Immature natural killer cell (primary cell): ENCODE results near the gene OLFM1. TPM values are rescaled to one million over a fixed set of nuclear protein-coding genes. Genes with fewer than 3 reads are reported as not detected.
"Not testable (repeated sequence)": the region's sequence is repeated elsewhere in the genome, so short reads cannot be mapped to it uniquely, and the experiment has no call there.

Experiments used
- DNase-seq, 3 donors: peaks; one replicate each; pipeline ENCODE4 v3.0.0; 2022; ENCODE audit warnings: mixed read lengths in 1 of 3
- H3K27ac Mint-ChIP-seq, 6 donors: one replicate each; pipeline ENCODE4 v1.8.0; 2020; ENCODE audit warnings: mixed read lengths in 6 of 6, mild to moderate bottlenecking in 5 of 6, inconsistent platforms in 4 of 6, moderate library complexity in 3 of 6
- H3K27me3 Mint-ChIP-seq, 3 donors: one replicate each; pipeline ENCODE4 v1.8.0; 2020 to 2021; ENCODE audit warnings: low read depth in 3 of 3, mild to moderate bottlenecking in 3 of 3, mixed read lengths in 3 of 3, moderate library complexity in 3 of 3, inconsistent platforms in 1 of 3
- H3K36me3 Mint-ChIP-seq, 3 donors: one replicate each; pipeline ENCODE4 v1.8.0; 2020; ENCODE audit warnings: mixed read lengths in 3 of 3, inconsistent platforms in 2 of 3, mild to moderate bottlenecking in 2 of 3
- H3K4me1 Mint-ChIP-seq, 2 donors: one replicate each; pipeline ENCODE4 v1.8.0; 2020; ENCODE audit warnings: inconsistent platforms in 2 of 2, mild to moderate bottlenecking in 2 of 2, mixed read lengths in 2 of 2, moderate library complexity in 1 of 2
- H3K4me3 Mint-ChIP-seq, 5 donors: one replicate each; pipeline ENCODE4 v1.8.0; 2020; ENCODE audit warnings: mild to moderate bottlenecking in 5 of 5, mixed read lengths in 5 of 5, inconsistent platforms in 3 of 5, moderate library complexity in 3 of 5
- H3K9me3 Mint-ChIP-seq, 6 donors: one replicate each; pipeline ENCODE4 v1.8.0; 2020; ENCODE audit warnings: mild to moderate bottlenecking in 6 of 6, mixed read lengths in 6 of 6, inconsistent platforms in 4 of 6, moderate library complexity in 3 of 6
- polyA plus RNA-seq, 3 donors: library from polyadenylated mRNA; unstranded; fragments of 300-500 nt; fragmentation: Illumina TruSeq; gene quantifications; one replicate each; pipeline ENCODE4 v1.2.3, GENCODE V29; 2021

OLFM1 gene
- polyA plus RNA-seq, 3 donors from 2014 or later = not detected

DNA sequence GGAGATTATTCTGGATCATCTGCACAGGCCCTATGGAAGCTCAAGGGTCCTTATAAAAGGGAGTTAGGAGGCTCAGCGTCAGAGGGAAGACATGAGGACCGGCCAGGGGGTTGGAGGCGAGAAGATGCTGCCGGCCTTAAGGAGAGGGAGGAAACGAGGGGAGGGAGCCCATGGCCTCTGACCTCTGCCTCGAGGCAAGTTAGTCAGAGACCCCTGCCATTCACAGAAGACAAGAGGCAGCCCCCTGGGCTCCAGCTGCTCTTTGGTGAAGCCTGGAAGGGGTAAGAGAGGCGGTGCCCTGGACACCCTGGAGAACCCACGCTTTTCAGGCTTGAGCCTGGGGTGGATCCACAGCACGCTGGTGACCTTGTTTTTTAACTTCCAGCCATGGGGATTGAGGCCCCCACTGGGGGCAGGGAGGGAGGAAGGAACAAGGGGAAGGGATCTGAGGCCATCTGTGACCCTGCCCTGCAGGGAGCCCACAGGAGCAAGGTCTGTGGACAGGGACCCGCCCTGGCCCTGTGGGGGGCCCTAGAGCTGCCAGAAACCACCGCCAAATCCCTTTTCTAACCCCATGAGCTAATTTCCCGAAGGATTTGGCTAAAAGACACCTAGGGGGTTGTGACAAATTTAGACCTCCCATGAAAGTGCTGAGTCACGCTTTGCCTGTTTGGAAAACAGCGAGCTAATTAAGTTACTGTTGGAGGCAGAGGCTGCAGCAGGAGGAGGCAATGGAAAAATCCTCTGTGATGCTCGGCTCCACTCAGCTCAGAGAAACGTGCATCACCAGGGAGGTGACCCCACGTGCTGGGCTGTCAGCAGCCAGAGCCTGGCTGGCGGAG is 49.7 kb downstream of the OLFM1 start:
- Mint-ChIP-seq H3K27me3 (peaks cover 0 to 4% (median 2%) of the 10 kb centered on the region in 3 donors), H3K4me3 (no peak overlapping the region), H3K36me3 (no peaks in the 10 kb centered on the region), H3K27ac (no peak overlapping the region), H3K9me3 (peaks cover 0 to 2% (median 0%) of the 10 kb centered on the region in 6 donors), H3K4me1 (no peaks in the 10 kb centered on the region)
- DNase-seq = no peak

DNA sequence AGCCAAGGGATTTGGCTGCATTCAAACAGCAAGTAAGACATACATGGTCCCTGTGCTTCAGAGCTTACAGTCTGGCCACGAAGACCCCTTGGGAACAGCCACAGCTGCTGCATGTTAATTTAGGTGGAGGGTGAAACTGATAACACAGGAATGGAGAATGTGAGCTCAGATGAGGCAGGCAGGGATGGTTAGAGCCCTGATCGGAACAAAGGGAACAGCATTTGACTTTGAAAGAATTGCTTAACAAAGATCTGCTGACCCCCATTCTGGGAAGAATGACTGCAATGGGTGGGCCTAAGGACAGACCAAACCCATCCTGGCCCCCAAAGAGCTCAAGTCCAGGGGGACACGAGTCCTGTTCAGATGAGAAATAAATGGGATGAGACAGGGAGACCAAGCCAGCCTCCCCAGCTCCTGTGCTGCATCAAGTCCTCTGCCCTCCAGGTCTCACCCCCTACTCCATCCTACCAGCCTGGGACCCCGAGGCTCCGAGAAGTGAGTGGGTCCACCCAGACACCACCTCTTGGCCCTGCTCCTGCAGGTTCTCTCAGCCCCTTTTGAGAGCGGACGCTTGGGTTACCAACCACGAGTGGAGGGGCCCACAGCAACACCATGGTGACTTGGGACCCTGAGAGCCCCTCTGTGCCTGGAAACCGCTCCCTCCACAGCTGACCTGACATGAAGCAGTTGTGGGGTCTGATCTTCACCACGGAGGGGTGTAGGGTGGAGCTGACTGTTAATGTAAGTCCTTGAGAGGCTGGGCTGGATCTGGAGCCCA is 50.8 kb downstream of the OLFM1 start:
- H3K4me3 Mint-ChIP-seq = no peak overlapping the region
- no peak for DNase-seq
- H3K36me3 Mint-ChIP-seq = no peaks in the 10 kb centered on the region
- H3K27me3 Mint-ChIP-seq = peaks cover 0 to 4% (median 2%) of the 10 kb centered on the region in 3 donors
- peaks cover 0 to 2% (median 0%) of the 10 kb centered on the region in 6 donors for H3K9me3 Mint-ChIP-seq
- no peak overlapping the region for H3K27ac Mint-ChIP-seq
- H3K4me1 Mint-ChIP-seq = no peaks in the 10 kb centered on the region

GRCh38 chr9:135139366-135139959 is 52.0 kb downstream of the OLFM1 start:
- no peak overlapping the region for H3K4me3 Mint-ChIP-seq
- no peaks in the 10 kb centered on the region for H3K4me1 Mint-ChIP-seq
- H3K36me3 Mint-ChIP-seq = no peaks in the 10 kb centered on the region

GRCh38 chr9:135141183-135141774 is 53.8 kb downstream of the OLFM1 start:
- peaks cover 0 to 2% (median 0%) of the 10 kb centered on the region in 6 donors for H3K9me3 Mint-ChIP-seq
- H3K4me3 Mint-ChIP-seq = no peak overlapping the region
- H3K27ac Mint-ChIP-seq = no peak overlapping the region
- H3K36me3 Mint-ChIP-seq = no peaks in the 10 kb centered on the region
- DNase-seq = no peak
- no peaks in the 10 kb centered on the region for H3K4me1 Mint-ChIP-seq
- peaks cover 0 to 2% (median 2%) of the 10 kb centered on the region in 3 donors for H3K27me3 Mint-ChIP-seq

More at GRCh38 chr9:135139366-135139959, 52.0 kb downstream of the OLFM1 start:
- peaks cover 0 to 4% (median 2%) of the 10 kb centered on the region in 3 donors for H3K27me3 Mint-ChIP-seq
- H3K9me3 Mint-ChIP-seq = peaks cover 0 to 2% (median 0%) of the 10 kb centered on the region in 6 donors
- no peak overlapping the region for H3K27ac Mint-ChIP-seq
- DNase-seq = no peak

GRCh38 chr9:135144581-135145170 is 57.2 kb downstream of the OLFM1 start:
- Mint-ChIP-seq H3K9me3 (peaks cover 0 to 2% (median 0%) of the 10 kb centered on the region in 6 donors), H3K36me3 (no peaks in the 10 kb centered on the region), H3K27ac (no peak overlapping the region), H3K27me3 (peaks cover 0 to 2% (median 2%) of the 10 kb centered on the region in 3 donors), H3K4me1 (no peaks in the 10 kb centered on the region), H3K4me3 (no peak overlapping the region)
- DNase-seq = no peak

DNA sequence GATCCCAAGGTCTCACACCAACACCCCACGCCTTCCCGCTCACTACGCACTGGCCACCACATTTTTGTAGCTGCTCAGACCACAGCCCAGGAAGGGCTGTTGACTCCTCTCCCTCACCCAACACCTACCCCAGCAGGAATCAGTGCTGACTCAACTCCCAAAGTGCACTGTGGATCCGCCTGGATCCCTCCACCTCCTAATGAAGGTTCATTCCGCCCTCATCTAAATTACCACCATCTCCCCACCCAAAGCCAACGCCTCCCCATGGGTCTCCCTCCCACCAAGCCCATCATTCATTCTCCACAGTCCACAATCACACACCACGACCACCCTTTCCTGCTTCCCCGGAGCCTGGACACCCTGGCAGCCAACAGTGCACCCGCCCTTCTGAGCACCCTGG is 57.8 kb downstream of the OLFM1 start:
- Mint-ChIP-seq H3K4me1 (no peaks in the 10 kb centered on the region), H3K4me3 (no peak overlapping the region), H3K9me3 (peaks cover 0 to 2% (median 0%) of the 10 kb centered on the region in 6 donors), H3K36me3 (no peaks in the 10 kb centered on the region), H3K27ac (no peak overlapping the region), H3K27me3 (peaks cover 0 to 2% (median 2%) of the 10 kb centered on the region in 3 donors)
- DNase-seq = no peak

GRCh38 chr9:135146241-135146640 is 58.8 kb downstream of the OLFM1 start:
- no peak for DNase-seq
- no peak overlapping the region for H3K27ac Mint-ChIP-seq
- no peaks in the 10 kb centered on the region for H3K4me1 Mint-ChIP-seq
- H3K4me3 Mint-ChIP-seq = no peak overlapping the region
- H3K9me3 Mint-ChIP-seq = no peaks in the 10 kb centered on the region
- peaks cover 2% of the 10 kb centered on the region in 3 donors for H3K27me3 Mint-ChIP-seq
- no peaks in the 10 kb centered on the region for H3K36me3 Mint-ChIP-seq

GRCh38 chr9:135146766-135147473 is 59.5 kb downstream of the OLFM1 start:
- H3K4me3 Mint-ChIP-seq = no peak overlapping the region
- H3K4me1 Mint-ChIP-seq = no peaks in the 10 kb centered on the region
- H3K27me3 Mint-ChIP-seq = peaks cover 2 to 5% (median 2%) of the 10 kb centered on the region in 3 donors
- H3K9me3 Mint-ChIP-seq = no peaks in the 10 kb centered on the region
- no peaks in the 10 kb centered on the region for H3K36me3 Mint-ChIP-seq
- H3K27ac Mint-ChIP-seq = no peak overlapping the region
- no peak for DNase-seq

- DNase-seq = no peak
- peaks cover 2 to 5% (median 2%) of the 10 kb centered on the region in 3 donors for H3K27me3 Mint-ChIP-seq
- H3K27ac Mint-ChIP-seq = no peak overlapping the region
- H3K4me1 Mint-ChIP-seq = no peaks in the 10 kb centered on the region
- H3K9me3 Mint-ChIP-seq = no peaks in the 10 kb centered on the region
- no peak overlapping the region for H3K4me3 Mint-ChIP-seq
- H3K36me3 Mint-ChIP-seq = no peaks in the 10 kb centered on the region
These were observed 60.0 kb downstream of the OLFM1 start for GRCh38 chr9:135147474-135147805.

DNA sequence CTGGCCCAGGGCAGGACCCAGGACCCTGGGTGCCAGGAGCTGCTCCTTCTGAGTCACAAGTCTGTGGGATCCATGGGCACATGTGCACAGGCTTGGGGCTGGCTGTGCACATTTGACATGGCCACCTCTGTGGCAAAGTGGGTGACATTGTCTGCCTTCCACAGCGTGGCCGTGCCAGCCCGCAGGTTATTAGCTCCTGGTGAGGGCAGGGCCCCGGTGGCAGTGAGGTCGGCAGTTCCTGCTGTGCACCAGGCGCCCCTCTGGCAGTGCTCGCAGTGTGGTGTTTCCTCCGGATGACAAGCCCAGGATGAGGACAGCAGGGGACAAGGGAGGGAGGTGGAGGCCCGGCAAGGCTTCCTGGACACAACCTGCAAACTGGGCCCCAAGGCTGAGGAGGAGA is 60.5 kb downstream of the OLFM1 start:
- H3K27ac Mint-ChIP-seq = no peak overlapping the region
- H3K36me3 Mint-ChIP-seq = no peaks in the 10 kb centered on the region
- no peaks in the 10 kb centered on the region for H3K9me3 Mint-ChIP-seq
- H3K27me3 Mint-ChIP-seq = peaks cover 2 to 5% (median 2%) of the 10 kb centered on the region in 3 donors
- H3K4me3 Mint-ChIP-seq = no peak overlapping the region
- H3K4me1 Mint-ChIP-seq = no peaks in the 10 kb centered on the region
- DNase-seq = no peak

DNA sequence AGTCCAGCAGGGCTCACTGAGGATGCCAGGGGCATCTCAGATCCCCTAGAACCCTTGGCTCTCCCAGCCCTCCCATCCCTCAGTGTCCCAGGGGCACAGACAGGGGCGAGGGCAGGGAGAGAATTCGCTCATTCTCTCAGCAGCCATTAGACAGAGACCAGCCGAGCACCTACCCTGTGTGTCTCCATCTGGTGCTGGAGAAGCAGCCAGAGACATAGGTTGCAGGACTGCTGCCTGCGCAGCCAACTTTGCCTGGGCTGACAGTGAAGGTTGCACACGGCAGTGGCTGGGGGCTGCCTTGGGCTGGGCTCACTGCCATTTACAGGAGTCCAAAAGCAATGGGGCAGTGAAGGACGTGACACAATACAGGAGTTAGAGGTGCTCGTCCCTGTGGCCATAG is 60.9 kb downstream of the OLFM1 start:
- no peak overlapping the region for H3K27ac Mint-ChIP-seq
- H3K9me3 Mint-ChIP-seq = no peaks in the 10 kb centered on the region
- no peaks in the 10 kb centered on the region for H3K36me3 Mint-ChIP-seq
- H3K27me3 Mint-ChIP-seq = peaks cover 2 to 5% (median 2%) of the 10 kb centered on the region in 3 donors
- DNase-seq = no peak
- no peak overlapping the region for H3K4me3 Mint-ChIP-seq
- no peaks in the 10 kb centered on the region for H3K4me1 Mint-ChIP-seq

DNA sequence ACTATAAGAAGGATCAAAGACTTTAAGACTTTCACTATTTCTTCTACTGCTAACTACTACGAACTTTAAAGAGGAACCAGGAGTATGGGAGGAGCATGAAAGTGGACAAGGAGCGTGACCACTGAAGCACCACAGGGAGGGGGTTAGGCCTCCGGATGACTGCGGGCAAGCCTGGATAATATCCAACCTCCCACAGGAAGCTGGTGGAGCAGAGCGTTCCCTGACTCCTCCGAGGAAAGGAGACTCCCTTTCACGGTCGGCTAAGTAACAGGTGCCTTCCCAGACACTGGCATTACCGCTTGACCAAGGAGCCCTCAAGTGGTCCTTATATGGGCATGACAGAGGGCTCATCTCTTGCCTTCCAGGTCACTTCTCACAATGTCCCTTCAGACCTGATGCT is 62.4 kb downstream of the OLFM1 start:
- H3K4me3 Mint-ChIP-seq, H3K4me1 Mint-ChIP-seq, H3K36me3 Mint-ChIP-seq, H3K27me3 Mint-ChIP-seq, DNase-seq, H3K9me3 Mint-ChIP-seq, H3K27ac Mint-ChIP-seq: not testable (repeated sequence)

GRCh38 chr9:135150981-135151380 is 63.5 kb downstream of the OLFM1 start:
- no peaks in the 10 kb centered on the region for H3K36me3 Mint-ChIP-seq
- DNase-seq = no peak
- no peak overlapping the region for H3K4me3 Mint-ChIP-seq
- no peaks in the 10 kb centered on the region for H3K4me1 Mint-ChIP-seq
- no peak overlapping the region for H3K27ac Mint-ChIP-seq
- peaks cover 4 to 7% (median 5%) of the 10 kb centered on the region in 3 donors for H3K27me3 Mint-ChIP-seq
- no peaks in the 10 kb centered on the region for H3K9me3 Mint-ChIP-seq
